Occipital lobe (tissue), 2 donors: Measurements from ENCODE around the gene ANKS6. TPM values are rescaled to one million over a fixed set of nuclear protein-coding genes. Genes with fewer than 3 reads are reported as not detected.
A peak's percentile ranks its signal among the peaks of the same experiment; 100 is the strongest.

ENCODE experiments used
- DNase-seq: peaks from one replicate; lab custom pipeline; 2025; lab: John Stamatoyannopoulos, UW
- total RNA-seq: library from RNA; depleted of rRNA; stranded (reverse); fragments of >200 nt; gene quantifications from one replicate; pipeline ENCODE4 v1.2.3, GENCODE V29; 2014

The ANKS6 gene
- total RNA-seq, 1 donor from 2014 or later, result 3.9 TPM

DNA sequence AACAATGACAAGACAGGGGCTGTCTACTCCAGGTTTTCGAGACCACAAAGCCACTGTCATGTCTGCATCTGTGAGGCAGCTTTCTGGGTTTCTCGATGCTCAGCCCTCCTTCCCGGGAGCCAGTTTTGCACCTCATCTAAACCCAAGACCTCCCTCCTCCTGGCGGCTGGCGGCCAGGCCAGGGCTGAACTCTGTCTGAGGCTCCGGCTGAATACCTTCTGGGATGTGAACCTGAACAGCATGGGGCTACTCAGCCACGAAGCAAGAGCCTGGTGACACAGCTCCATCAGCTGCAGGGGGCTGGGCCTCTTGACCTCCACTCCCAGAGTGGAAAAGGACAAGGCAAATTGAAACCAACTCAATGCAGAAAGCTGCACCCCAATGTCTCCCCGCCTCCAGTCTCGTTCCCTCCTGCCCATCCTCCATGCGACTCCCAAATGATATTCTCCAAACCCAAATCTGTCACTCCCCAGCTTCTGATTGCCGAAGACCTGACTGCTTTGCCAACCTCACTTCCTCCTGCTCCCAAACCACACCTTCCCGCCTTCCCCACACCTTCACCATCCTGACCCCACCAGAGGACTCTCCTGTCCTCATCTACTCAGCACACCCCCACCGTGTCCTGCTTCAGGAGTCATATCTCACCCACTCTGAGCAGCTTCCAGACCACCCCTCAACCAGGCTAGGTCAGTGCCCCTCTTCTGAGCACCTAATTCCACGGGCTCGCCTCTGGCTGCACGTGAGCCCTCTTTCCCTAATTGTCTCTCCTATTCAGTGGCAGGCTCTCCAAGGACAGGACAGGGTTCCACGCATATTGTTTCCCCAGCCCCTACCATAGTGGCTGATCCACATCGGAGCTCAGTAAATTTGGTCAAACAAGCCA lies 4.5 kb downstream of the ANKS6 start:
- no peak for DNase-seq

DNA sequence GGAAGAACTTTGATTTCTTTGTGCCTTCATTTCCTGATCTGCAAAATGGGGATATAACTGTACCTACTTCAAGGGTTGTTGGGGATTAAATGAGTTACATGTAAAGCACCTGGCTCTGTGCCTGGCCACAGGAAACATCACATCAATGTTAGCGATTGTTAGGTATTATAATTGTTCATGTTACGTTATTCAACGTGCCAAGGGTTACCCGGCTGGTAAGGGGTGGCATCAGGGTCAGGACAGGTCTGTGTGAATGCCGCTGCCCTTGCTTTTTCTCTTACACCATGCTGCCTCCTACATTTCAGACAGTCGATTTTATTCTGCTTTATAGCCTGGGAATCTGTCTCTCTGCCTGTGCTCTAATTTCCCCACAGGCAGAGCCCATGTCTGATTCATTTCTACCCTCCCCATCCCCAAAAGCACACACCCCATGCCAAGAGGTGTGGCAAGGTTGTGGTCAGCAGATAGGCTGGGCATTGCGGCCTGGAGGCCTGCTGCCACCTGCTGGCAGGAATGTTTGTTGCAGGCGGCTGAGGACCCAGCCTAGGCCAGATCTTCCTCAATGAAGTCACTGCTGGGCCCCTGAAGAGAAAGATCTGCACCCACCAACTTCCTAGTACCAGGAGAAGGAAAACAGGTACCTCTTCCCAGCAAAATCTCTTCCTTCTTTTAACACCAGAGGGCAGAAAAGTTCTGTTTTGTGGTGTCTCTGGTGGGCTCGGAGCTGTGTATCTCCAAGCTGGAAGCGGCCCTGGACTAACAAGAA lies 5.3 kb downstream of the ANKS6 start:
- peak; percentile 70 for DNase-seq

DNA sequence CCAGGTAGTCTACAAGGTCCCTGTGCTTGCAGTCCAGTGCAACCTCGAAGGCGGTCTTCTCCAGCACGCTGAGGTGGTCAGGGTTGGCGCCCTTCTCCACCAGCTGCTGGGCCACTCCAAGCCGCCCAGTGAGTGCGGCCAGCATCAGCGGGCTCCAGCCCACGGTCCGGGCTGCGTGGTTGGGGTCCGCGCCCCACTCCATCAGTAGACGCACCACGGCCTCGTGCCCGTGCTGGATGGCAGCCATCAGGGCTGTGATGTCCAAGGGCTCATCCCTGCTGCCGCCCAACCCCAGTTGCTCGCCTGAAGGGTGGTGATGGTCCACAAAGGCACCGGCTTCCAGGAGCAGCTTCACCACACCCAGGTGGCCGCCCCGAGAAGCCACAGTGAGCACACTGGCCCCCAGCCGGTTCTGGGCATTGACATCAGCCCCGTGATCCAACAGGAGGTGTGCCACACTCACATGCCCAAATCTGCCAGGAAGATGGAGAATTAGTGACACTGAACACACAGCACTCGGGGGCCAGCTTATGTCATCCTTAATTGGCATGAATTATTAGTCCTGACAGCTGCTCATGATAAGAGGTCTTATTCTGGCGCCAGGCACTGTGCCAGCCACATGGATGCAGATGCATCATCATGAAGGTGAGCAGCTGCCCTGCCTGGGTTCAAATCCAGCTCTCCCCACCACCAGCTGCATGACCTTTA lies 6.1 kb downstream of the ANKS6 start:
- no peak for DNase-seq

DNA sequence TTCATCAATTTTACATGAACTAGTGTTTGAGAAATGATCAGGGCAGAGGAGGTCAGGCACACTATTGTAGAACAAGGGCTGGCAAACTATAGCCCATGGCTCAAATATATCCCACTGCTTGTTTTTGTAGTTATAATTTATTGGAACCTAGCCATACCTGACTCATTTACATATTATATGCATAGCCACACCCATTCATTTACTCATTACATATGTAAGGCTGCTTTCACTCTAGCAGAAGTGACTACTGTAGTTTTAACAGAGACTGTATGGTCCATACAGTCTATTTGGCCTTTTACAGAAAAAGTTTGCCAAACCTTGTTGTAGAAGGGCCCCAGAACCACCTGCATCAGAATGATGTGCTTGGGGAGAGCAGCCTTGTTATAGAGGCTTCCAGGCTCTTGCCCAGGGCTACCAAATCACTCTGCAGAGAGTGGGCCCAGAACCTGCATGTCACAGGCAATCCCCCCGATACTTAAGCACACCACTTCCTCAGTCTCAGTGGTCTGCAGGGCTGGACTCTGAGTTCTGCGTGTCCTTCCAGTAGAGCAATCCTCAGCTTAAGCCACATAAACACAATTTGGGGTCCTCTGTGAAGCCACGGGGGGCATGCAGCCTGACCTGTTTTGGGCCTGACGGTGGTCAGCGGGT lies 6.7 kb downstream of the ANKS6 start:
- DNase-seq, result no peak

DNA sequence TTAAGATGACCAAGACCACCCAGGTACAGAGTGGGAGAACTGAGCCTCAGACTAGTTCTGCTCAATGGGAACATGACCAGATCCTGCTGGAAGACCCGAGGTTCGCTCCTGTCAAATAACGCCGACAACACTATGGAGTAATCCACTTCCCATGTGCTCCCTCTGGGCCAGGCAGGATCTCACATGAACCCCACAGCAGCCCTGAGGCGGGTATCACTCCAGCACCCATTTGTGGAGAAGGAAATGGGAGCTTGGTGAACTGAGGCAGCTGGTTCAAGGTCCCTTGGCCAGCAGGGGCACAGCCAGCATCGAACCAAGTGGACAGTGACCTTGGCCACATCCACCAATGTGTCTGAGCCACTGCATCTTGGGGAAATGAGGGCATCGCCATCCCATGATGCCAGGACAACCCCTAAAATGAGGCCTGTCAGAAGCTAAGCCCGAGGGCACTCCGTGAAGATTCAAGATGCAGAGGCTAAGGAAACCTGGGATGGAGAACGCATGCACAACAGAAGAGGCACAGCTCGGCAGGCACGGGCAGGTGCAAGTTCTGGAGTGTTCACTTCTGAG lies 8.5 kb downstream of the ANKS6 start:
- DNase-seq, result no peak

DNA sequence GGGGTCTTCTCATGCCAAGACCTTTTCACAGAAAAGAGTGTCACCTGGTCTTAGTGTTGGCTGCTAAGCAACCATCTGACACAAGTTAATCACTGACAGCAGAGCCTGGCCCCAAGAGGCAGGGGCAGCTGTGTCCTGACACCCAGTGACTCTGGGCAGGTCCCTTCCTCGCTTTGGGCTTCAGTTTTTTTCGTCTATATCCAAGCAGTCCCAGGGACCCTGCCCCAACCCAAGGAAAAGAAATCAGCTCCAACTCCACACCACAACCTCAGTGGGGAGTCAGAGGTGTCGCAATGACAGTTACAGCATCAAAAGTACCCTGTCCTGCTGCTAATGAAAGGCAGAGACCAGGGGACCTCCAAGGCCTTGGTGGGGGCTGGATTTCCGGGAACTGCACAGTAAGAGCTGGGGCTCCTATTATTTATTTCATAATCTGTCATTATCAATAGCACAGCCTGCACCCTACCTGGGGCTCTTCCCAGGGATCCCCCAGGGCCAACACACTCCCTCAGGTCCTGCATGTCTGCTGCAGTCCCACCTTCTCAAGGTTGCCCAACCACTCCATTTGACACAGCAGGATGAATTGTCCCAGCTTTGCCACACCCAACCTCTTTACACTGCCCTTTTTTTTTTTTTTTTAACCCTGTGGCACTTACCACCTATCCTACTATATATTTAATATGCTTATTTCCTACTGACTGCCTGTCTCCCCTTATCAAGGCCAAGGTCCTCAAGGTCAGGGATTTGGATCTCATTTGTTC lies 9.4 kb downstream of the ANKS6 start:
- no peak for DNase-seq

DNA sequence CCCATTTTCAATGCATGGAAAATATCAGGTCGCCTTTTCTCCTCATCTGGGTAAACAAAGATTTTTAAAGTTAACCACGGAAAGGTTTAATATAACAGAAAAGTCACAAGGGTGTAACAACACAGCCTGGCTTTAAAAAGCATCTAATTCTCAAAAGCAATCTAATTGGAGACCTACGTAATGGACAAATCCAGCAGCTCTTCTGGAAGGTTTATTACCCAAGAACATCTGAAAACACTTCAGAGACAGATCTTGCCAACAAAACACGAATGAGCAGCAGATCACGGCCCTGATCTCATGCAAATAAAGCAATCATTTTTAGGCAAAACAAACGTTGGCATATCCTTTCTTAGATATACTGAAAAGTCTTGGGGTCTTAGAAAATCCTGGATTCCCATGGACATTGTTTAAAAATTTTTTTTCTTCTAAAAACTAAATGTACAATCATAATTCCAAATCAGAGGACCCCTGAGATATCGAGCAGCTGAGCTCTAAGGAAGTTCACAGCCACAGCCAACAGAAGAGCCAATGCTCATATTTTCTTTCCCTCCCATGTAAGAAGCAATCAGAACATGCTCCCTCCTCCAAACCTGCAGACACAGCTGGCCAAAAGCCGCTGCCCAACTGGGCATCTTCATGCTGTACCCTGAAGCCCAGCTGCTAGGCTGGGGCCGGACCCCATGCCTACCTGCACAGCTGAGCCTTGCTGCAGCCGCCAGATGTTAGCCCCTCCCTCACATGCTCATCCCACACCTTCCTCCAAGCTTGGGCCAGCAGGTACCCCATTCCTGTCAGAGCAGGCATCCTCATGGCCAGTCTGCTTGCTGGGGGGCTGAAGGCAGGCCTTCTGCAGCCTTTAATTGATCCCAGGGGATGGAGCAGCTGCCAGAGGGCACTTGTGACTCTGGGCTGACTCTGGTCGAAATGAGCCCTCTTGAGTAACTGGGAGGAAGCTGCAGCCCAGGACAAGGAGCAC lies 11.2 kb downstream of the ANKS6 start:
- DNase-seq, result no peak

DNA sequence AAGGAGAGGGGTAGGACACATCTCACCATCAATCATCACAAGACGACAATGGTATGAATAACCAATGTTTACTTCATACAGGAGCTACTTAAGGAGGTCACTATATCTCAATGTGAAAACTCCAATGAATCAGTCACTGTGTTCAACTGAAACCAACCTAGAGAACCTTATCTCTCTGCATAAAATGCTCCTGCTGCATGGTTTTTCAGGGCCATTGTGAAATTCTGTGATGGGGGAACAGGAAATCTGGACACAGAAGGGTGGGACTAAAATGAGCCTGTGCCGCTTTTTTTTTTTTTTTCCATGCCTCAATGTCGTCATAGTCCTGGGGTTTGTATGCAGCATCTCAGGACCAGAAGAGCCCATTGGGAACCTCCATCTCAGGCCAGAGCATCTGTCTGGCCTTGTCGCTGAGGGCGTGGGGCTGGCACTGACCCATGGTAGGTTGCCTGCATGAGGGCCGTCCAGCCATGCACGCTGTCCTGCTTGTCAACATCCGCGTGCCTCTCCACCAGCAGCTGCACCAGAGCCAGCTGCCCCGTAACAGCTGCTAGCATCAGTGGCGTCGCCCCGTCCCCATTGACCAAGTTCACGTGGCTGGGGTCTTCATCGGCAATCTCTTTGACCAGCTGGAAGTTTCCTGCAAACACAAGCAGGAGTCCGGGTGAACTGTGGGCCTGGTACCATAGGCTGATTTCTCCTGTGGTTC lies 12.7 kb downstream of the ANKS6 start:
- DNase-seq, result no peak

DNA sequence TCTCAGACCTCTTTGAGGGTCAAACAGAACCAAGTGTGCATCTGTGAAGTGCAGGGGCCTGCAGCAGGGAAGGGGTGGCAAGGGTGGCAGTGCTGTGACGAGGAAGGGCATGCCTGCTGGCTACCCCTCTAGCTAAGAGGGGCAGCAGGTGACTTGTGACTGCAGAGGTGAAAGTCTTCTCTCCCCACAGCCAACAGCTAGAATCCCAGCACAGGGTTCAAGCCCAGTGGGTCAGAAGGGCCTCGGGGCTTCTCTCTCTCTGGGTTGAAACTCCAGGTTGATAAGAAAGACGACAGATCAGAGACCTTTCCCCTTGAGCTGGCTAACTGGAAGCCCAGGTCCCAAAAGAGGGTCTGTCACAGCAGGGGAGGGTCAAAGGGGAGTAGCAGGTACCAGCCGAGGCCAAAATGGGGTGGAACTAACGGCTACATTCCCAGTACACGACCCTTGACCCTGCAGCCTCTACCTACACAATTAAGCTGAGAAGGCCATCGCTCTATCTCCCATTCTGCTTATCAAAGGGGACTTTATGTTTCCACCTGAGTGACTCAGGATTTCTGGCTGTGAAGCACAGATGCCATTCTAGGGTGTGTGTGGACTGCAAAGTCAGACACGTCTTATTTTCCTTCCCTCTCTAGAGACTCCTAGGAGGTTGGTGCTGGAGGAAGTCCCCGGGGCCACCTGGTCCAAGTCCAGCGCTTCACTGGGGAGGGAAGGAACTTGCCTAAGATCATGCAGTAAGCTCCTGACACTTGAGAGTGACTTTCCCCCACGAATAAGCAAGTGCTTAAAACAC lies 14.6 kb downstream of the ANKS6 start:
- no peak for DNase-seq

DNA sequence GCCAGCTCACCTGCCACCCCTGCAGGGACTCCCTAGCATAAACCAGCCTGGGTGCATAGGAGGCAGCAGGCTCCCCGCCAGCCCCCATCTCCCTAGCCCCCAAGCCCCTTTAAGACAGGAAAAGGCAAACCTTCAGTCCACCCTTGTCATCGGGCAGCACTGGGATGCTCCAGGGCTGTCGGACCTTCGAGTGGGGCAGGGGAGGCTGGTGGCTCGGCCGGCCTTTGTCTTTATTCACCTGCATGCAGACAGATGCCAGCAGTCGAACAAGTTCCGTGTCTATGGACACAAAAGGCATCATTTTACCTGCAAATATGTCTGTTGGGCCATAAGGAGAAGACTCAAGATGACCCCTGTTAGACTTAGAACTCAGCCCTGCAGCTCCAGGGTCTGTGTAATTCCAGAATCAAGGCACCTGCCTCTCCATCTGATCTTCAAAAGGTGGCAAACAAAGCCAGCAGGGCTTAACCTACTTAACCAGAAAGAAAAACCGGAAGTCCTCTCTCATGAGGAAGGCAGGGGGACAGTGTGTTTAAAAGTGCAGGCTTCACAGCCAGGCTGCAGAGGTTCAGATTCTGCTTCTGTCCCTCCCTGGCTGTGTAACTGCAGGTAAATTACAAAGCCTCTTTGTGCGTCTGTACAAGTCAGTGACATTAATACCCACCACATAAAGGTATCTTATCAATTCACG lies 16.2 kb downstream of the ANKS6 start:
- DNase-seq, result no peak

DNA sequence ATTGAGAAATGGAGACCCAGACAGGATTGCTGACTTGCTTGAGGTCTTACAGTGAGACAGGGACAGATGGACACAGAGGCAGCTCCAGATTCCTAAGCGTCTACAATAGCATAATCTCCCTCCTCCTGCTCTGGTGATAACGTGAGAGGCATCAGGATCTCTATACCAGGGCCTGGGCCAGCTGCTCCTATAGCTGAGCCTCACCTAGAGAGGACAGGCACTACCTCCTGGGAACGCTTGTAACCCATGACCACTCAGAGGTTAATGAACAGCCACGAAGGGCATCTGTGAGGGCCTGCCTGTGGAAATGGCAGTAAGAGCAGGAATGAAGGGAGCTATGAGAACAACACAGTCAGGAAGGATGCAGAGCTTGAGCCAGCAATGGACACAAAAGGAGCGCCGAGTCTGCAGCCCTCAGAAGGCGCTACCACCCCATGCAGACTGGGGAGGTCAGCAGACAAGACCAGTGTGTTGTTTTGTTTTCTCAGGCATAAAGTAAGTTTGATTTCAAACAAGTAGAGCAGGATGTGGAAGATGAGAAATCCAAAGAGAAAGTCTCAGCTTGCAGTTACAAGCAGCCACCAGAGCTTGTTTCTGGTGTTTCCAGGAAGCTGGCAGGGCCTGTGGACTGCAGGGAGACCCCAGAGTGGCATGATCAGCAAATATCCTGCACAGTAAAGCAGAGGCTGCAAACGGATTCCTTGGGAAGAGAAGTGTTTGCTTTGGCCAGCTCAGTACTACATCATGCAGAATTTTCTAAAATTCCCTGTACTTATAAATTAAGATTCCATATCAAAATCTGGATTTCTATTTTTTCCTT lies 17.4 kb downstream of the ANKS6 start:
- no peak for DNase-seq

DNA sequence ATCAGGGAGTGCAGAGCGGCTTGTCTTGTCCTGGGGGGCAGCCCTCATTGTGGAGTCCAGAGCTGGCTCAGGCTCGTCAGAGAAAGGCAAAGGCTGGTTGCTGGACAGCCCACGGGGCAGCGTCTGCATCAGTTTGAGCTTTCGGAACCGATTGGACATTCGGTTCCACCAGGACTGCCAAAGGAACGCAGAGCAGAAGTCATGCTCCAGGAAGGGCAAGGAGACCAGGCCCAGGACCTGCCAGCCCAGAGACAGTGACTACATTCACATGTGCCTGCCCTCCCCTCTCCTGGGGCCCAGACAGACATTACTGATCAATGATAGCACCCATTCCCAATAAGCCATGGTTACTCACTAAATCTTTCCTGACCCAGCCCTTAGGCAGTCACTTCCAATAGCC lies 18.1 kb downstream of the ANKS6 start:
- DNase-seq, result no peak

DNA sequence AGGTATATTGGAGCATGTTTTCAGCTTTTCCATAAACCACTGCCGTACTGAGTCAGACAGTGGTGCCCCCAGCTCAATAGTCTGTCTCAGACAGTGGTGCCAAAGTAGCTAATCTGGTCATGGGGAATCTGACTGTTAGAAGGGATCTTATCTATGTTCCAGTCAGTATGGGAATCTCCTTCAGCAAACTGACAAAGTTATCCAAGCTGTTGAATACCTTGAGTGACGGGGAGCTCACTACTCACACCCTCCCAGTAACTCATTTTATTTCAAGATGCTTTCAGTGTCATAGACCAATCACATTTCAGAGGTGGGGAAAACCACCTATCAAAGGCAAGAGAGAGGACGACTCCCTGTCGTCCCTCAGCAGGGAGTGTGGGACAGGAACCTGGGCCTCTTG lies 18.7 kb downstream of the ANKS6 start:
- no peak for DNase-seq

DNA sequence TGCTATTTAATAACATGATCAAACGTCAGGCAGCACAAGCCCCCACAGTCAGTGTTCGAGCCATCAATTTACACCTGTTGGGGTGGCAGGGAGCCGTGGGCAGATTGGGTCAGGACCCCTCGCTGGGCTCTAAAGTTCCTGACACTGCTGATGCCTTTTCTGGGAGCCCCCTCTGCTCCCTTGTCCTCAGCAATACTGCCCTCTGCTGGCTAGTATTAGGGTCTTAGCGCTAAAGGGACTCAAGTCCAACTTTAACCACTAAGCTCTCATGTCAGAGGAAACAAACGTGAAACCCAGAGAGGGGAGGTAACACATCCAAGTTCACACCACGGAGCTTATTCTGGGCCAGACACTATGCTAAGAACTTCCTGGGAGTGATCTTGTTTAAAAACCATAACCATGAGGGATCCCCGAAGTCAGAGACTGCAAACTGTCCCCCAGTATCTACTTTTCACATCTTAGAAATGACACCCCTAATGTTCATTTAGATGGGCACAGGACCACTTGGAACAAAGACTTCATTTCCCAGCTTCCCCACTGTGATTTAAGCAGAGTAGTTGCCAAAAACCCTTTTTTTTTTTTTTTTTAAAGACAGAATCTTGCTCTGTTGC lies 20.4 kb downstream of the ANKS6 start:
- DNase-seq, result no peak

DNA sequence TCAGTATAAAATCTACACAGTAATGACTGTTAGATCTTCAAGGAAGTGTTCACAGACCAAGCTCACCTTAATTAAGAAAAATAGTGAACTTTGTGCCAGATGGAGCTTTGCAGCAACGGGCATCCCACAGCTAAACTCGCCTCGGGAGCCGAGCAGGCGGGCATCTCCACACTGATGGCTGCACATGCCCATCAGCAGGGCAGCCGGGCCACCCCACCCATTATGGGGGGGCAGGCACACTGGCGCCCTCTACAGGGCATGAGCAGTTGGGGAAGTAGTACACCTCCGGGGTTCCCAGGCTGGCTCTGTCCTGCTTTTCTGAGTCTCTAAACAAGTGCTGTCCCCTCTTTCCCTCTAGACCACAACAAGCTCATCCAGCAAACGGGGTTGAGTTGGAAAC lies 21.6 kb downstream of the ANKS6 start:
- DNase-seq, result no peak

DNA sequence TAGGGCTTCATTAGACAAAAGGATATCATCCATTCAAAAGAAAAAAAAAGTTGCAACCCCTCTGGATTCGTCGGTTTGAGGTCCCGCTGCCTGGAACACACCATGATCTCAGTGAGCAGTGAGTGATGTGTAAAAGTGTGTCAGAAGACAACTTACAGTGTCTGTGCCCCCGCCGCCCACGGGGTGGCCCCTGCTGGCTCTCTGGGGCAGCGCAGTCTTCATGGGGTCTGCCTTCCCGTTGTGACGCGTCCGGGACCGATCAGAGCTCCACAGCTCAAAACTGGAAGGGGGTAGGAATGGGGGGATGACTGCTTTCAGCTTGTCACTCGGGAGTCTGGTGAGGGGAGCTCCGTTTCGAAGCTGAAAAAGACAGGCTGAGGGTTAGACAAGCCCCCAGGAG lies 22.6 kb downstream of the ANKS6 start:
- DNase-seq, result no peak
